BE2C (cell line): ENCODE results near the gene HEPACAM.

ENCODE experiments used
- DNase-seq: peaks from one replicate; pipeline ENCODE4 v3.0.0-alpha.2; 2020
- H3K27me3 ChIP-seq: fragments of 250-450 bp; sonication (Bioruptor Pico); 2 replicates; pipeline ENCODE4 v1.5.1; 2020; ENCODE audit warnings: mild to moderate bottlenecking
- H3K36me3 ChIP-seq: fragments of 250-450 bp; sonication (Bioruptor Pico); 2 replicates; pipeline ENCODE4 v1.5.1; 2020; ENCODE audit warnings: mild to moderate bottlenecking
- H3K4me1 ChIP-seq: fragments of 250-450 bp; sonication (Bioruptor Pico); 2 replicates; pipeline ENCODE4 v1.5.1; 2020
- H3K4me3 ChIP-seq: 2 replicates; pipeline ENCODE4 v1.5.1; 2011; ENCODE audit warnings: low read depth, low read length
- H3K9me3 ChIP-seq: fragments of 250-450 bp; sonication (Bioruptor Pico); 2 replicates; pipeline ENCODE4 v1.5.1; 2020
- CTCF ChIP-seq: IDR thresholded peaks from 2 replicates; pipeline ENCODE4 v1.5.1; 2012; ENCODE audit warnings: mild to moderate bottlenecking, low read depth, low read length

Gene HEPACAM

GRCh38 chr11:124918950-124919349 lies 16.9 kb downstream of the HEPACAM start, which contains the start of gene HEPN1:
HEPN1 (plus strand) TSS chr11:124919250.
- Histone ChIP-seq H3K27me3 (peaks cover 13% of the 10 kb centered on the region), H3K36me3 (no peaks in the 10 kb centered on the region), H3K4me1 (no peaks in the 10 kb centered on the region), H3K4me3 (no peak within 1 kb of the TSS), H3K9me3 (no peaks in the 10 kb centered on the region; the same call in 1 of the 2 replicates)
- TF ChIP-seq CTCF = no peak
- no peak for DNase-seq

- Histone ChIP-seq H3K36me3 (no peaks in the 10 kb centered on the region), H3K4me1 (no peaks in the 10 kb centered on the region), H3K27me3 (peaks cover 13% of the 10 kb centered on the region), H3K4me3 (no peak overlapping the region), H3K9me3 (no peaks in the 10 kb centered on the region; the same call in 1 of the 2 replicates)
- no peak for TF ChIP-seq CTCF
- DNase-seq = no peak
These were observed 18.7 kb downstream of the HEPACAM start for GRCh38 chr11:124917115-124917637.

DNA sequence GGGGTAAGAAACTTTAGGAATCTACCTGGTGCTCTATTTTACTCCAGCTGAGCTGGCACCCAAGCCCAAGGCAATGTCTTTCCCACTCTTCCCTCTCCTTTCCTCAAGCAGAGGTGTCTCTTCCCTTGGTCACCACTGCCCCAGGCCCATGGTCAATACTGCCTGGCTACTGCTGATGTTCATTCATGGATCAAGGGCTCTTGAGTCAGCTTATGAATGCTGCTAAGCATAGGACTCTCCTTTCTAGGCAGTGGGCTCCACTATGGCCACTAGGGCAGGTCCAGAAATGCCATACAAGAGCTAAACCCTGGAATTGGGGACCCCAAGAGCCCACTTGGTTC lies 19.5 kb downstream of the HEPACAM start:
- no peak overlapping the region for H3K4me3 ChIP-seq
- H3K9me3 ChIP-seq = no peaks in the 10 kb centered on the region; the same call in 1 of the 2 replicates
- no peak for DNase-seq
- H3K27me3 ChIP-seq = peaks cover 5% of the 10 kb centered on the region
- TF ChIP-seq CTCF = no peak
- no peaks in the 10 kb centered on the region for H3K36me3 ChIP-seq
- no peaks in the 10 kb centered on the region for H3K4me1 ChIP-seq

DNA sequence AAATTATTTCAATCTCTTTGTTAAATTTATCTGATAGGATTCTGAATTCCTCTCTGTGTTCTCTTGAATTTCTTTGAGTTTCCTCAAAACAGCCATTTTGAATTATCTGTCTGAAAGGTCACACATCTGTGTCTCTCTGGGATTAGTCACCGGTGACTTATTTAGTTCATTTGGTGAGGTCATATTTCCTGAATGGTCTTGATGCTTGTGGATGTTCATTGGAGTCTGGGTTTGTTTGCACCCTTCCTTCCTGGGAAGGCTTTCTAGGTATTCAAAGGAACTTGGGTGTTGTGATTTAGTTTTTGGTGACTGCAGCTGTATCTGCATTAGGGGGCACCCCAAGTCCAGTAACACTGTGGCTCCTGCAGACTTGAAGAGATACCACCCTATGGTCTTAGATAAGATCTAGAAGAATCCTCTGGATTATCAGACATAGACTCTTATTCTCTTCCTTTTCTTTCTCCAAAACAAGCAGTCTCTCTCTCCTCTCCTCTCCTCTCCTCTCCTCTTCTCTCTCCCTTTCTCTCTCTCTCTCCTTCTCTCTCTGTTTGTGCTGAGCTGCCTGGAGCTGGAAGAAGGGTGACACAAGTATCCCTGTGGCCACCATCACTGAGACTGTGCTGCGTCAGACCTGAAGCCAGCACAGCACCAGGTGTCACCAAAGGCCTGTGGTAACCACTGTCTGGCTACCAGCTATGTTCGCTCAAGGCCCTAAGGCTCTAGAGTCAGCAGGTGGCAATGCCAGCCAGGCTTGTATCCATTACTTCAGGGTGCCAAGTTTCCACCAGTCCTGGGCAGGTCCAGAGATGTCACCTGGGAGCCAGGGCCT lies 20.1 kb downstream of the HEPACAM start:
- DNase-seq = no peak
- no peak for TF ChIP-seq CTCF
- H3K9me3 ChIP-seq = no peaks in the 10 kb centered on the region
- H3K36me3 ChIP-seq = no peaks in the 10 kb centered on the region
- H3K4me1 ChIP-seq = no peaks in the 10 kb centered on the region
- H3K4me3 ChIP-seq = no peak overlapping the region
- H3K27me3 ChIP-seq = no peaks in the 10 kb centered on the region

DNA sequence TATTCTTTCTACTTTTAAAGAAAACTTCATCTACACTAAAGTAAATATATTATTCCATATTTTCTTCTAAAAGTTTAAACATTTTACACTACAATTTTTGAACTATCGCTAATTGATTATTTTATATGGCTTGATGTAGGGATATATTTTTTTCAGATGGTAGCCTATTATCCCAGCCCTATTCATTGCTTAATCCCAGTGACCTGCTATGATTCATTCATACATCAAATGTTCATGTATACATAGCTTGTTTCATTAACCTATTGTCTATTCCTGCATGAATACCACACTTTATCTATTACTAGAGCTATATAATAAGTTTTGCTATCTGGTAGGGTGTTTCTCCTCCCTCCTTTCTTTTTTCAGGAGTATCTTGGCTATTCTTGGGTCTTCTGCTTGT lies 33.2 kb downstream of the HEPACAM start:
- DNase-seq = no peak
- Histone ChIP-seq H3K4me3 (no peak overlapping the region), H3K27me3 (peaks cover 22% of the 10 kb centered on the region), H3K36me3 (no peaks in the 10 kb centered on the region), H3K4me1 (no peaks in the 10 kb centered on the region), H3K9me3 (no peaks in the 10 kb centered on the region)
- TF ChIP-seq CTCF = no peak

DNA sequence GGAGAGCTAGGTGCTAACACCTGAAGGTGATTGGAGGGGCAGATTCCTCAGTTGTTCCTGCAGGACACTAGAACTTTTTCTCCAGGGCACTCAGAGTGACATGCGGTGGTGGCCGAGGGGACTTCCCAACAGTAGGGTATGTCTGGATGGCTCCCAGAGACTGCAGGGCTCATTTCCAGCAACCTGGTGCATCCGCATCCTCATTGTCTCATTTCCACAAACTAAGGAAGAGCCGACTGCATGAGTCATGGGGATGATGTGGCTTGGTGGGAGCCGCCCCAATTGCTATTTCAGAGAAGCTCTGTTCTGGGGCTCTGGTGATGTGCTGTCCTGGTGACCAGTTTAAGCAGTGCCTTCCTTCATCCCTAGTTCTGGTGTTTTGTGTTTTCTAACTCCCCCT lies 35.4 kb downstream of the HEPACAM start:
- Histone ChIP-seq H3K36me3 (no peaks in the 10 kb centered on the region), H3K27me3 (peaks cover 22% of the 10 kb centered on the region), H3K9me3 (no peaks in the 10 kb centered on the region), H3K4me1 (no peaks in the 10 kb centered on the region), H3K4me3 (no peak overlapping the region)
- DNase-seq = no peak
- TF ChIP-seq CTCF = no peak
